Breast epithelium (tissue), 4 donors: ENCODE measurements around the gene BAAT. TPM values are rescaled to one million over a fixed set of nuclear protein-coding genes. Genes with fewer than 3 reads are reported as not detected.

Experiments
- DNase-seq, 2 donors: peaks; one replicate each; pipeline ENCODE4 v3.0.0-alpha.2; 2019; ENCODE audit warnings: low spot score in 2 of 2
- H3K27ac ChIP-seq, 2 donors: fragments of 200-600 bp; sonication (generic) in 1 of 2; one replicate each; pipeline ENCODE4 v1.5.1; 2016 to 2019; ENCODE audit warnings: mild to moderate bottlenecking in 1 of 2
- H3K27me3 ChIP-seq, 2 donors: fragments of 200-600 bp; sonication (generic) in 1 of 2; one replicate each; pipeline versions ENCODE4 v1.5.1 to v1.6.0; 2017 to 2019; ENCODE audit warnings: control low read depth in 1 of 2, mild to moderate bottlenecking in 1 of 2
- H3K36me3 ChIP-seq: fragments of 200-600 bp; one replicate; pipeline ENCODE4 v1.5.1; 2019
- H3K4me1 ChIP-seq, 2 donors: fragments of 200-600 bp; sonication (generic); one replicate each; pipeline ENCODE4 v1.5.1; 2016 to 2019; ENCODE audit warnings: control low read depth in 1 of 2
- H3K4me3 ChIP-seq, 3 donors: fragments of 200-600 bp; sonication (generic); 1 replicate in 2 of 3; 2 replicates in 1 of 3; pipeline ENCODE4 v1.5.1; 2016 to 2019; ENCODE audit warnings: mild to moderate bottlenecking in 3 of 3, moderate library complexity in 2 of 3
- H3K9me3 ChIP-seq, 2 donors: fragments of 200-600 bp; sonication (generic) in 1 of 2; one replicate each; pipeline ENCODE4 v1.5.1; 2016 to 2019; ENCODE audit warnings: control low read depth in 1 of 2
- POLR2A ChIP-seq: fragments of 450-650 bp; IDR thresholded peaks from one replicate; pipeline ENCODE4 v1.6.1; 2016; ENCODE audit warnings: antibody characterized with exemption, mild to moderate bottlenecking, moderate library complexity
- POLR2AphosphoS5 ChIP-seq, 3 donors: sonication (generic); formaldehyde crosslinking; IDR thresholded peaks; one replicate each; pipeline ENCODE4 v1.6.1; 2017; ENCODE audit warnings: antibody characterized with exemption in 3 of 3
- intact Hi-C: fragments of 100-400 bp; cut with DNase I; formaldehyde crosslinking; loops from one replicate; pipeline ENCODE4 v1.15.1; 2023; ENCODE audit warnings: low total_unique reads
- total RNA-seq, 3 donors: library from RNA; depleted of rRNA; stranded (reverse); fragments of >200 nt; gene quantifications; one replicate each; pipeline ENCODE4 v1.1.0, GENCODE V29; 2016
- TF ChIP-seq, protein P1 (sequence below), 3 donors: fragments of 450-650 bp; IDR thresholded peaks; one replicate each; pipeline ENCODE4 v1.5.1; 2016 to 2017; ENCODE audit warnings: antibody characterized with exemption in 3 of 3, mild to moderate bottlenecking in 3 of 3, moderate library complexity in 3 of 3

The BAAT gene
- total RNA-seq, 3 donors from 2014 or later: 0.16 TPM; not detected in 2

DNA sequence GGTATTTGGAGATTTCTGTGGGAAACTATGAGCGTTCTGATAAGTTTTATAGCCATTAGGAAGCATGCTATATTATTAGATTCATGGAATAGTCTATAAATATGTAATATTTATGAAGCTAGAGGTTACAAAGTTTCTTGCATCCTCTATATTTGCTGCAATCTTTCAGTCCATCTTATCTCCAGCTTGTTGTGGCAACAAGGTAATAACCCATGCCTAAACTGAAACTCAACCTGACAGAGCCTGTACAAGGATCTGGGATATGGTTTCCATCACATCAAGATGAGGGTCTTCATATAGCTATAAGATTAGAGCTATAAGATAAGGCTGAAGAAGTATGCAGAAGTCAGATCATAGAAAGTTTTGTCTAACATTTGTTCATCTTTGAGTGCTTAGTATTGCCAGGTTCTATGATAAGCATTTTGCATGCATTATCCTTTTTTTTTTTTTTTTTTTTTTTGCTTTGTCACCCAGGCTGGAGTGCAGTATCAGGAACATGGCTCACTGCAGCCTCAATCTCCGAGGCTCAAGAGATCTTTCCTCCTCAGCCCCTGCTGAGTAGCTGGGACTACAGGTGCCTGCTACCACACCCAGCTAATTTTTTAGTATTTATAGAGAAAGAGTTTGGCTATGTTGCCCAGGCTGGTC lies 14.8 kb downstream of the BAAT start:
- H3K27me3 ChIP-seq: no peaks in the 10 kb centered on the region
- no peak overlapping the region for H3K4me3 ChIP-seq
- no peaks in the 10 kb centered on the region for H3K4me1 ChIP-seq
- H3K9me3 ChIP-seq: no peaks in the 10 kb centered on the region
- intact Hi-C loops: no loop called here
- TF ChIP-seq POLR2AphosphoS5 (IDR thresholded peaks at IDR 0.05) (no peak), POLR2A (no peak)
- TF ChIP-seq, protein P1, sequence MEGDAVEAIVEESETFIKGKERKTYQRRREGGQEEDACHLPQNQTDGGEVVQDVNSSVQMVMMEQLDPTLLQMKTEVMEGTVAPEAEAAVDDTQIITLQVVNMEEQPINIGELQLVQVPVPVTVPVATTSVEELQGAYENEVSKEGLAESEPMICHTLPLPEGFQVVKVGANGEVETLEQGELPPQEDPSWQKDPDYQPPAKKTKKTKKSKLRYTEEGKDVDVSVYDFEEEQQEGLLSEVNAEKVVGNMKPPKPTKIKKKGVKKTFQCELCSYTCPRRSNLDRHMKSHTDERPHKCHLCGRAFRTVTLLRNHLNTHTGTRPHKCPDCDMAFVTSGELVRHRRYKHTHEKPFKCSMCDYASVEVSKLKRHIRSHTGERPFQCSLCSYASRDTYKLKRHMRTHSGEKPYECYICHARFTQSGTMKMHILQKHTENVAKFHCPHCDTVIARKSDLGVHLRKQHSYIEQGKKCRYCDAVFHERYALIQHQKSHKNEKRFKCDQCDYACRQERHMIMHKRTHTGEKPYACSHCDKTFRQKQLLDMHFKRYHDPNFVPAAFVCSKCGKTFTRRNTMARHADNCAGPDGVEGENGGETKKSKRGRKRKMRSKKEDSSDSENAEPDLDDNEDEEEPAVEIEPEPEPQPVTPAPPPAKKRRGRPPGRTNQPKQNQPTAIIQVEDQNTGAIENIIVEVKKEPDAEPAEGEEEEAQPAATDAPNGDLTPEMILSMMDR (IDR thresholded peaks at IDR 0.05): no peak
- H3K36me3 ChIP-seq: no peaks in the 10 kb centered on the region
- DNase-seq: no peak
- H3K27ac ChIP-seq: no peak overlapping the region

DNA sequence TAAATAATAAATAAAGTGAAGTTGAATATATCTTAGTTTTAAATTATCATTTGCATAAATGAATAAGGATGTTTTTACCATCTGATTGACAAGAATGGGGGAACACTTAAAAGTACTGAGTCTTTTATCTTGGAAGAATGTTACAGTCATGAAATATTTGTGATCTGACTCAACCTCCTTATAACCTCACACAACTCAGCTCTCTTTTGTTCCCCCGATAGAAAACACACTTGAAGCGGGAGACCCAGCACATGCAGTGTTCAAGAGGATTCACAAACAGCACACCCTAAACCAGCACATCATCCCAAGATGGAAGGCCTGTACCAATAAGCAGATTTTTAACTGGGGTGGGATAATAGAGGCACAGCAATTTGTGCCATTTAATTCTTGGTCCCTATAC lies 15.5 kb downstream of the BAAT start:
- no peak overlapping the region for H3K4me3 ChIP-seq
- DNase-seq: no peak
- intact Hi-C loops: no loop called here

DNA sequence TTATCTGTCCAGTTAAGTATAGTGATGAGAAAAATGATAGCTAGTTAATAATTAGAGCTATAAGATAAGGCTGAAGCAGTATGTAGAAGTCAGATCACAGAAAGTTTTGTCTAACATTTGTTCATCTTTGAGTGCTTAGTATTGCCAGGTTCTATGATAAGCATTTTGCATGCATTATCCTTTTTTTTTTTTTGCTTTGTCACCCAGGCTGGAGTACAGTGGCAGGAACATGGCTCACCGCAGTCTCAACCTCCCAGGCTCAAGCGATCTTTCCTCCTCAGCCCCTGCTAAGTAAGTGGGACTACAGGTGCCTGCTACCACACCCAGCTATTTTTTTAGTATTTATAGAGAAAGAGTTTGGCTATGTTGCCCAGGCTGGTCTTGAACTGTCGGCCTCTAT lies 17.5 kb downstream of the BAAT start:
- no peaks in the 10 kb centered on the region for H3K36me3 ChIP-seq
- H3K9me3 ChIP-seq: no peaks in the 10 kb centered on the region
- TF ChIP-seq POLR2A (no peak), POLR2AphosphoS5 (IDR thresholded peaks at IDR 0.05) (no peak)
- TF ChIP-seq, protein P1 (IDR thresholded peaks at IDR 0.05): no peak
- no peak overlapping the region for H3K4me3 ChIP-seq
- DNase-seq: no peak
- no peaks in the 10 kb centered on the region for H3K27me3 ChIP-seq
- no peak overlapping the region for H3K27ac ChIP-seq
- no peaks in the 10 kb centered on the region for H3K4me1 ChIP-seq
- intact Hi-C loops: no loop called here

More for the DNA sequence above, 15.5 kb downstream of the BAAT start:
- no peaks in the 10 kb centered on the region for H3K27me3 ChIP-seq
- no peak overlapping the region for H3K27ac ChIP-seq
- TF ChIP-seq POLR2AphosphoS5 (IDR thresholded peaks at IDR 0.05) (no peak), POLR2A (no peak)
- TF ChIP-seq, protein P1 (IDR thresholded peaks at IDR 0.05): no peak
- no peaks in the 10 kb centered on the region for H3K9me3 ChIP-seq
- H3K4me1 ChIP-seq: no peaks in the 10 kb centered on the region
- no peaks in the 10 kb centered on the region for H3K36me3 ChIP-seq

DNA sequence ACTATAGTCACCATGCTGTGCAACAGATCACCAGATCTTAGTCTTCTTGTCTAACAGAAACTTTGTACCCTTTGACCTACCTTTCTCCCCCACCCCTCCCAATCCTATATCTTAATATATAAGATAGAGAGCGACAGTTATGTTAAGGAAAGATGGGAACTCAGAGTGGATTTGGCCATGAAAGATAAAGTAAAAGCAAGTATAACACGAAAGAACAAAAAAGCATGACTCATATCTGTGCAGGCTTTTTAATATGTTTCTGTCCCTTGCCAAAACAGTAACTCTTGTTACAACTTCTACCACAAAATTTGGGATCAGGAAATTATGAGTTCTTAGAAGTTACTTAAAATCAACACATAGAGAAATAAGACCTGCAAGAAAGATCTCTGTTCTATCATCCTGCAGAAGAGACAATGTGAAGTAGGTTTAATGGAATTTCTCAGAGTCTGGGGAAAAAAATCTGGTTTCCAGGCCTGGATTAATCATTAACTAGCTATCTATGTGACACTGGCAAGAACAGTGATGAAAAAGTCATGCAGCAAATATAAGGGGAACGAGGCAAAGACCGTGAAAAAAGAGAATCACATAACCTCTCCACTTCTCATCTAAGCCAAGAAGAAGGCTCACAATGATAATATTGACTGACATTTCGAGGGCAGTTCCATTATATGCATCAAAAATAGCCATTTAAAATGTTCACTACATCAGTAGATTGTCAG lies 18.6 kb downstream of the BAAT start:
- intact Hi-C loops: no loop called here
- TF ChIP-seq POLR2A (no peak), POLR2AphosphoS5 (IDR thresholded peaks at IDR 0.05) (no peak)
- TF ChIP-seq, protein P1 (IDR thresholded peaks at IDR 0.05): no peak

DNA sequence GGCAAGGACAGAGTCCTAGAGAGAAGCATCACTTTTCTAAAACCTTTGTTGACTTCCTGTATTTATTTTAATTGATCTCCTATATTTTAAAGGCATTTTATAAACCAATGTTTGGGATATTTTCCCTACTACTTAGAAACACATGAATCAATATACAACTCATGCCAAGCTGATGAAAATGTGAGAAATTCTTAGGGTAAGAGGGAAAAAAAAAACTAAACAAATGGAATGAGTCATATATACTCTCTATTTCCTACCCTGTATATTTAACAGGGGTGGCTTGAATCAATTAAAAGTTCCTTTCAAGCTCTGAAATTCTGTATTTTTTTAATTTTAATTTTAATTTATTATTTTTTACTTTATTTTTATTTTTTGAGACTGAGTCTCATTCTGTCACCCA lies 19.6 kb downstream of the BAAT start:
- intact Hi-C loops: no loop called here
- Histone ChIP-seq H3K27ac (no peak overlapping the region), H3K9me3 (no peaks in the 10 kb centered on the region), H3K27me3 (no peaks in the 10 kb centered on the region), H3K4me3 (no peak overlapping the region), H3K4me1 (no peaks in the 10 kb centered on the region), H3K36me3 (no peaks in the 10 kb centered on the region)
- DNase-seq: no peak
- TF ChIP-seq POLR2AphosphoS5 (IDR thresholded peaks at IDR 0.05) (no peak), POLR2A (no peak)
- TF ChIP-seq, protein P1 (IDR thresholded peaks at IDR 0.05): no peak

More for the DNA sequence above, 18.6 kb downstream of the BAAT start:
- Histone ChIP-seq H3K27ac (no peak overlapping the region), H3K27me3 (no peaks in the 10 kb centered on the region), H3K36me3 (no peaks in the 10 kb centered on the region), H3K9me3 (no peaks in the 10 kb centered on the region), H3K4me1 (no peaks in the 10 kb centered on the region), H3K4me3 (no peak overlapping the region)
- DNase-seq: no peak
